Heart left ventricle (tissue), 13 donors: ENCODE measurements around the gene CDK3.

Source experiments
- POLR2A ChIP-seq, 2 donors: fragments of 450-650 bp; IDR thresholded peaks; one replicate each; pipeline ENCODE4 v1.6.1; 2017; ENCODE audit warnings: antibody characterized with exemption in 2 of 2, mild to moderate bottlenecking in 2 of 2, moderate library complexity in 2 of 2
- TF ChIP-seq, protein P1 (sequence below), 12 donors: fragments of 200-600 bp; sonication (generic) in 4 of 12; IDR thresholded peaks; one replicate each; pipeline versions ENCODE4 v1.5.0 to v1.8.0; 2018 to 2022; ENCODE audit warnings: antibody characterized with exemption in 12 of 12, mild to moderate bottlenecking in 5 of 12
- donor health status: ischemic (EF 13 %, LVEDD 7.1; RV severe dilation, severe dysfunction).
- donor health status: DM: no; HTN: yes; CAD: no.
- donor health status: DM: no; HTN: no; CAD: no.
- donor health status: ischemic (EF 25% LVEDD 6.9; RV normal size, moderate dysfunction).
- donor health status: ischemic (EF 25% LVEDD 5.7; RV mildly dilated, moderate dysfunction).
- donor health status: ischemic (EF 35%, LVEDD 5.7; RV mildly dilated, moderate dysfunction).
- donor health status: nonischemic (EF 11% LVEDD 7.7; RV severe dilation, severe dysfunction).
- donor health status: DM: yes; HTN: yes; CAD: no.
- donor health status: PGD.
- donor health status: ischemic (EF 29% LVEDD 5.4; RV normal size, mild dysfunction).
- donor health status: nonischemic (EF 23%, LVEDD 6.1; RV moderate dilation, normal function).

DNA sequence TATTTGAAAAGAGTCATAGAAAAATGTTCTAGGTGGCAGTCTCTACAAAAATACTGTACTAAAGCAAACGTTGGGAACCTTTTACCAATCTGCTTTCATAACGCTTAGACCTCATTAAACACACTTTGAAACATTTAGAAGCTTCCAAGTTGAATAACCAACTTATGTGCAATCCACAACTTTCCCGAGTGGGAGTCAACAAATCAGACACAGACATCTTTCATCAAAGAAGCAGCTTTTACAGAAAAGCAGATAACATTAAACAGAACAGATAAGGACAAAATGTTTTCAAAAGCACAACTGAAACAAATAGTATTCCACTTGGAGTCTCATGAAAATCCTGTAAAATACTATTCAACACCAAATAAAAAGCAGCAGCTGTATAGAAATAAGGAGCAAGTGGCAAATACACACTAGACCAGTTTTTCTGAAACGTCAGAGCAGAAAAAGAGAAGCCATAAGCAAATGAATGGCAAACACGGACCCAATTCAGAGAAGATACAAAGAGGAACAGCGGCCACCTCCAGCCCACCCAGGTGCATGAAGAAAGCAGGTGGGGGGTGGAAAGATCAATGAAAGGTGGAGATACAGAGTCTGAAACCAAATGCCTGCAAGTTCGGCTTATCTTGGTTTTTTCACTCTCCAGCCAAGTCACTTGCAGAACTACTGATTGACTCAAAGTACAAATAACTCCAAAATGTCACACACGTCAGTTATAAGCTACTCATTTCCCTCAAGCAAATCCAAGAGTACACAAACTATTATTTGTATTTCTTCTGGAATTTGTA is 41.4 kb upstream of the CDK3 start:
- TF ChIP-seq, protein P1, sequence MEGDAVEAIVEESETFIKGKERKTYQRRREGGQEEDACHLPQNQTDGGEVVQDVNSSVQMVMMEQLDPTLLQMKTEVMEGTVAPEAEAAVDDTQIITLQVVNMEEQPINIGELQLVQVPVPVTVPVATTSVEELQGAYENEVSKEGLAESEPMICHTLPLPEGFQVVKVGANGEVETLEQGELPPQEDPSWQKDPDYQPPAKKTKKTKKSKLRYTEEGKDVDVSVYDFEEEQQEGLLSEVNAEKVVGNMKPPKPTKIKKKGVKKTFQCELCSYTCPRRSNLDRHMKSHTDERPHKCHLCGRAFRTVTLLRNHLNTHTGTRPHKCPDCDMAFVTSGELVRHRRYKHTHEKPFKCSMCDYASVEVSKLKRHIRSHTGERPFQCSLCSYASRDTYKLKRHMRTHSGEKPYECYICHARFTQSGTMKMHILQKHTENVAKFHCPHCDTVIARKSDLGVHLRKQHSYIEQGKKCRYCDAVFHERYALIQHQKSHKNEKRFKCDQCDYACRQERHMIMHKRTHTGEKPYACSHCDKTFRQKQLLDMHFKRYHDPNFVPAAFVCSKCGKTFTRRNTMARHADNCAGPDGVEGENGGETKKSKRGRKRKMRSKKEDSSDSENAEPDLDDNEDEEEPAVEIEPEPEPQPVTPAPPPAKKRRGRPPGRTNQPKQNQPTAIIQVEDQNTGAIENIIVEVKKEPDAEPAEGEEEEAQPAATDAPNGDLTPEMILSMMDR (IDR thresholded peaks at IDR 0.05), result no peak
- no peak for TF ChIP-seq POLR2A (IDR thresholded peaks at IDR 0.05)
